ENCODE results near the gene CHRNB2. TPM values are rescaled to one million over a fixed set of nuclear protein-coding genes. Genes with fewer than 3 reads are reported as not detected.

The CHRNB2 gene
- polyA plus RNA-seq, 3 donors, result 0.47 to 0.75 (median 0.47) TPM

DNA sequence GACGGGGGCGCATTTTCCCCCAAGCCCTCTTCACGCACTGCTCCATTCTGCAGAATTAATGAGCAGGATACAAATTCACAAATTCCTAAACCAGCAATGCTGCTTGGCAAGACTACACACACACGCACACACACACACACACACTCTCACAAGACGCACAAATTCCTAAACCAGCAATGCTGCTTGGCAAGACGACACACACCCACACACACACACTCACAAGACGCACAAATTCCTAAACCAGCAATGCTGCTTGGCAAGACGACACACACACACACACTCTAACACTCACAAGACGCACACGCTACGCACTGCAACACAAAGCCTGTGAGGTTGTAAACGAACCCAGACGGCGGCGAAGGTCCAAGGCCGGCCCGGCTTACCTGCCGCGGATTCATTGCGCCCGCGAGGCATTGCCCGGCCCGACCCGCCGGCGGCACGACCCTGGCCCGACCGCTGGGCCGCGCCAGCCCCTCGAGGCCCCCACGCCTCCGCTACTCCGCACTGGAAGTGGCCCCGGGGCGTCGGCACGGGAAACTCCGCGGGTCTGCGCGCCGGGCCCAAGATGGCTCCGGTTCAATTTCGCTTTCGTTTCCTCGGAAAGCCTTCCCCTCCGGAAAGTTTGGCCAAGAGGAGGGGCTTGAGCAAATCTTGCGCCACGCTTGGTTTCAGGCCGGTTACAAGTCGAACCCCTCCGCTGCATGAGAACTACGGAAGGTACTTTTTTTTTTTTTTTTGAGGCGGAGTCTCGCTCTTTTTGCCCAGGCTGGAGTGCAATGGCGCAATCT, 40.2 kb downstream of the CHRNB2 start, which contains the start of gene ADAR:
ADAR (minus strand) TSS at position 578 of the 788 bp plus-strand sequence; CDS start at position 398, 180 bp downstream.
- DNase-seq (ENCODE audit: low read depth in 3 of 3, low spot score in 2 of 3), result peak; percentile 83 to 92 (median 92)

DNA sequence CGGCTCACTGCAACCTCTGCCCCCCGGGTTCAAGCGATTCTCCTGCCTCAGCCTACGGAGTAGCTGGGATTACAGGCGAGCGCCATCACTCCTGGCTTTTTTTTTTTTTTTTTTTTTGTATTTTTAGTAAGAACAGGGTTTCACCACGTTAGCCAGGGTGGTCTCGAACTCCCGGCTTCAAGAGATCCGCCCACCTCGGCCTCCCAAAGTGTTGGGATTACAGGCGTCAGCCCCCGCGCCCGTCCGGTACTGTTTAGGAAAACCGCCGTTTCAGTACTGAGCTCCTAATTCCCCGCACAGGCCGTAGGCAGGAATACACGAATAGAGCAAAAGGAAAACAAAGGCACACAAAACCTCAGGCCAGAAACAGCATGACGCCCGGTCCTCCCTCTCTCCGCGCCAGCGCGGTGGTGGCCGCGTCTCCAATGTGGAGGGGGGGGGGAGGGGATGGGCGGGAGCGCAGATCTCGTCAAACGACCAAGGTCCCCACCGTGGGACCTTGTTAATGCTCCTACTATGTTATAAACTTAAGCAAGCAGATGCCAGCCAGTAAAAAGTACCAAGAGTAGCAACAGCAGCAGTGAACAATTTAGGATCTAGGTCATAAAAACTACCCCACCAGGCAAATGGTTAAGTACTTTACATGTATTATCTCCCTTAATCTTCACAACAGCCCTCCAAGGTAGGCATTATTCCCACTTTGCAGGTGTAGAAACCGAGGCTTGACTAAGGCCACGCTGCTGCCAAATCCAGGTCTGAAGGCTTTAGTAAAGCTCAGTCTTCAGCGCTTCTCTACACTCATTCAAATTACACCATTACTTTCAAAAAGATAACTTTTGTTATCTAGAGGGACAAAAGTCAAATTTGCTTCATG, 41.1 kb downstream of the CHRNB2 start:
- DNase-seq (ENCODE audit: low read depth in 3 of 3, low spot score in 2 of 3), result peak in 1 of 3 donors; percentile 41

DNA sequence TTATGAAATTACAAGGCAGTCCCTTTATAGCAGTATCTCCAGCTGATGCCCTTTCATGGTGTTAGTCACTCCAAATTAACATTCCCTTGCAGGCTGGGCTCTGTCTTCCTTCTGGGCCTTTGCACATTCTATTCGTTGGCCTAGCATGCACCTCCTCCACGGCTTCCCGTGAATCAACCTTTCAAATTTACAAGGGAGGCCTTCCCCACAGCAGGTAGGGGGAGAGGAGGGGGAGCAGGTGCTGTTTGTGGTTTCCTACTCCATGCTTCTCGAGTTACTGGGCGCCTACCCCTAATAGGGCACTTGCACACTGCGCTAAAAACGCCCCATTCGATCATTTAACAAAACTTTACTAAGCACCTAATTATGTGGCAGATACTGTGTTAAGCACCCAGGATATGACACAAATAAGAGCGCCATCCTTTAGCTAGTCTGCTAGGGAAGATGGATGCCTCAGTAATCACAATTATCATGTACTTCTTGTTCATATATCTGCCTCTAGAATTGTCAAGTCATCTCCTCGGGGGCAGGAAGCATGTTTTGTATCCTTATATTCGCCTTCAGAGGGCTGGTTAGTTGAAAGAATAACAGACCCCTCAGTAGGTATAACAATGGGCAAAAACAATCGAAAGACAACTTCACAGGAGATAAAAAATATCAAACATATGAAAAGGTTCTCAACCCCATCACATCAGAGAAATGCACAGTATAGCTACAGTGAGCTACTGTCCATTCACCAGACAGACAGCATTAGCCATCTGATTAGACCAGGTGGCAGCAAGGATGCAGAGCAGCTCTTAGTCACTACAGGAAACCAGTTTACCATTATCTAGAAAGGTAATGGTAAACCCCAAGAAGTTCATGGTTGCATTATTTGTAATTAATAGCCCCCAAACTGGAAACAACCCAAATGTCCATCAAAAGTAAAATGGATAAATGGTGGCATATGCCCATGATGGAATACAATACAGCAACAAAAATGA, 42.1 kb downstream of the CHRNB2 start:
- no peak for DNase-seq (ENCODE audit: low read depth in 3 of 3, low spot score in 2 of 3)

DNA sequence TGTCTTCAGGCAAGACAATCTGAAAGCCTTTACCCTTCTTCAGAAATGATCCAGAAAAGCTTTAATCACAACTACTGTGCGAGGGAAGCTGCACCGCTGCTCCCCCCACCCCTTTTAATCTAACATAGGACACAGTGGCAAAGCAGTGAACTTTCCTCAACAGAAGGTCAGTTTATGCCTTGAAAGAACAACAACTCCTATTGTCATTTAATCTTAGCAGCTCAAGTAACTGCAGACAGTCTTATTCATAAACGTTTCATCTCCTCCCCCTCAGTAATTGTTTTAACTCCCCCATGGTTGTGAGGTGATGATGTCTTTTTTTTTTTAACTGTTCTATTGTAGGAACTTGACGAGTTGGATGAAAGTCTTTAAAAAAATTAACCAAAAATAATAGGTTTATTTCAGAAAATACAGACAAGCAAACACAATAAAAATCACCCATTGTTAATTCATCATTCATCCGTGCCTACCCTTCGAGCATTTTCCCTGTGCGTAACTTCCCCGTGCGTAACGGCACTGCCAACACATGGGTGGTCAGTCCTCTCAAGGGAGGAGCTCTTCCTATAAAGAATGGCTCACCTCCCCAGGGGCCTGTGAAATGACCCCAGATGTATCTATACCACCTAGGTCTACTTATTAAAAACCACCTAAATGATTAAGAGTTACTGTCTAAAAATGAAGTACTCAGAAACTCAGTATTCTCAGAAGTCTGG, 43.7 kb downstream of the CHRNB2 start:
- DNase-seq (ENCODE audit: low read depth in 3 of 3, low spot score in 2 of 3), result no peak

DNA sequence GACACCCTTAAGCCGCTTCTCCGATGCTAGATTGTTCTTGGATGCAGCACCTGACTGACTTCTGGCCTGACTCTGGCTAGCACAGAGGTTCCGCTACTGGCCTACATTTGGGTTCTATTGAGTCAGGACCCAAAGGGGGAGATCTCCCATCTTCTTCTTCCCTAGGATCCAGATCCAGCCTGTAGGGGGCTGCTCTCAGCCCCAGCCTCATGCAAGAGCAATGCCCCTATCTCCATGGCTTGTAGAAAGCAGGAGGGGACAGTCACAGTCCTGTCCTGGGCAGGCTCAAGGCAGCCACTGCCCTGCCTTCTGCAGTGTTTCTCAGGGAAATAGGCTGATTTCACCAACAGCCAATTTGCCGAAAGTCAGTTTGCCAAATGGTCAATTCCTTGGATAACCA, 46.7 kb downstream of the CHRNB2 start:
- DNase-seq (ENCODE audit: low read depth in 3 of 3, low spot score in 2 of 3), result no peak

DNA sequence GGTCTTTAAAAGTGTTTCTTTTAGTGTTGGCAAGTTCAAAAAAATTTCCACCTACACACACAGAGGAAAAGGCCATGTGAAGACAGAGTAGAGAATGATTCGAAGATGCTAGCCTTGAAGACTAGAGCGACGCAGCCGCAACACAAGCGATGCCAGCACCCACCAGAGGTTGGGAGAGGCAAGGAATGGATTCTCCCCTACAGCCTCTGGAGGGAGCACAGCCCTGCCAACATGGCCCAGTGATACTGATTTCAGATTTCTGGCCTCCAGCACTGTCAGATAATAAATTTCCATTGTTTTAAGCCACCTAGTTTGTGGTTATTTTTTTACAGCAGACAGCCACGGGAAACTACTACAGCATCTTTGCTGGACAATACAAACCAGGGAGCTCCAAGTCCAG, 47.3 kb downstream of the CHRNB2 start:
- DNase-seq (ENCODE audit: low read depth in 3 of 3, low spot score in 2 of 3), result no peak

DNA sequence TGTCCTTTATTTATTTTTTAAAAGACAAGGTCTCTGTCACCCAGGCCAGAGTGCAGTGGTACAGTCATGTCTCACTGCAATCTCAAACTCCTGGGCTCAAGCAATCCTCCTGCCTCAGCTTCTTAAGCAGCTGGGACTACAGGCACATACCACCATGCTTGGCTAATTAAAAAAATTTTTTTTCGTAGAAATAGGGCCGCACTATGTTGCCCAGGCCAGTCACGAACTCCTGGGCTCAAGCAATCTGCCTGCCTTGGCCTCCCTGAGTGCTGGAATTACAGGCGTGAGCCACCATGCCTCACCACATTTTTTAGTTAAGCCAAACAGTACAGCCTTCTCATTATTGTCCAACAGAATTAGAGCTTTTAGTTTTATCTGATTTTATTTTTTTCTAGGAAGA, 47.8 kb downstream of the CHRNB2 start:
- no peak for DNase-seq (ENCODE audit: low read depth in 3 of 3, low spot score in 2 of 3)

DNA sequence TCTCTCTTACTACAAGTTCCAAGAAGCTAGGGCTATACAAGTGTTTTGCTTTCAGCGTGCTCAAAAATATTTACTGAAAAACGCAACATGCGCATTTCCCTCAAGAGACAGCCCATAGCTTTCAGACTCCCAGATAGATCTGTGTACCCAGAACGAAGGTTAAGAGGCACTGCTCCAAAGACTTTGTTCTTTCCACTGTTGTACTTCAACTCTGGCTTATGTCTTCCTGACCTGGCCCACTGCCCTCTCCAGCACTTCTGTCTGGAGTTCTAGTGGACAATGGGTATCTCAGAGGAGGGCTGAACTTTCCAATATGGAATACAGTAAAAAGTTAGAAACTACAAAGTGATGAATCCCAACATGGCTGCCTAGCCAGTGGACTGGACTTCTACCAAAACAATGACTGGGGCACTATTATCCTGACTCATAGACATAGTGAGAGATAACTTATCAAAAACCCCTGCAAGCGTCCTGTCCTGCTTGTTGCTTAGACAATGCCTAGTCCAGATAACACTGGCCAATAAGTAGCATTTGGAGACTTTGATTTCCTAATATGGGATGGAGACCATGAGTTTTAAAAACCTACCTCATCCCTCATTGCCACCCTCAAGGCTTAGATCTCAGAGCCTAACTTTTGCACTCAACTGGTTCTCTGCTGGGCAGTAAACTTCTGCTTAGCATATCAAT, 49.2 kb downstream of the CHRNB2 start:
- DNase-seq (ENCODE audit: low read depth in 3 of 3, low spot score in 2 of 3), result no peak

DNA sequence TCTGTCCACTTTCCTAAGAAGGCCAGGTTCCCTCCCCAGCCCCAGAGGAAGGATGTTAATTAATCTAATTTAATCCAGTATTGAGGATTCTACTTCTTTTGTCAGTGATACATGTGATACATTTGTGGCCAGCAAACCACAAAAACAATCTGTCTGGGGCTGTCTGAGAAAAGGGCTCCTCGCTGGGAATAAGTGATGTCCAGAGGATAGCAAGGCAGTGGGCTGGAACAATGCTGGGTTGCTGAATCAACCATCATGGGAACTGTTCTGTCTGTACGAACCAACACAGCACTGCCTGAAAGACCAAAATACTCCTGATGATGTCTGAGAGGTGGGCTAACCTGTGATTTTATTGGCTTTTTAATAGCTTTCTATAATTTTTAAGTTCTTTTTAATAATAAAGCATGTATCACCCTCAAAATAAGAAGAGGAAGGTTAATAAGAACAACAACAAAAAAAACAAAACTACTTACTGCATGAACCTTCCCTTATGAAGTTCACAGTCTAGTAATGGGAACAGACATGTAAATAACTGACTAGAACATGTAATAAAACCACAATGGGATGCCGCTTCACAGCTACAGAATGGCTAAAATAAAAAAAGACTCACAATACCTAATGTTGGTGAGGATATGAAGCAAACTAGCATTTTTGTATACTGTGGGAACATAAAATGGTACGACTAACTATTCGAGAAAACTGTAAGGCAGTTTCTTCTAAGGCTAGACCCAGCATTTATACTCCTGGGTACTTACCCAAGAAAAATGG, 51.8 kb downstream of the CHRNB2 start:
- DNase-seq (ENCODE audit: low read depth in 3 of 3, low spot score in 2 of 3), result no peak

DNA sequence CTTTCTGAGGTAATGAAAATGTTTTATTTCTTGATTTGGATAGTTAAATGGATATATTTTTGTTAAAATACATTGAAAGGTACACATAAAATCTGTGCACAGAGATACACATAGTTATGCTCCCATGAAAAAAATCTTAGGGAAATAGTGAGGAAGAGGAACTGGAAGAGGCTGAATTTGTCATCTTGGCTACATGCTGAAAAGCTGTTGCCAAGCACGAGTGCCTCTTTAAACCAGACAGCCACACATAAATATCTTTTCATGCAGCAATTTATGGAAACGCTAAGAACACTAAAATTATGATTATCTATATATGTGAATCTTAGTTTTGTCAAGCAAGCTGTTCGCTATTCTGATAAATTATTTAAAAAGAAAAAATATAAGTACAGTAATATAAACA, 53.2 kb downstream of the CHRNB2 start:
- DNase-seq (ENCODE audit: low read depth in 3 of 3, low spot score in 2 of 3), result no peak

DNA sequence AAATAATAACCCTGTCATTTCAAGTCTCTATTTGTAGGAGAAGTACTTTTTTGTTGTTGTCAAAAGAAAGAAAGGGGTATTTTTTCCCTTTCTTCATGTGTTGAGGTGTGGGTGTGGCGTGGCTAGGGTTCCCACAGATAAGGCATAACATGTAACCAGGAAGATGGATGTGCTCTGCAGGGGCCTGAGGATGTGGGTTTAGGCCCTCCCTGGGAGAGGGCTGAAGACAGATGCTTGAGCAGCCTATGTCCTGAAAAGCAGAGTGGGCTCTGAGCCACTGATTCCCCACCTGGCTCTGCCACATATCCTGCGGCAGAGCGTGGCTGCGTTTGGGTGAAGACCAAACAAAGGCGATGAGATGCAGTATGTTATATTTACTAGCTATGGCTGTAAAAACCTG, 54.3 kb downstream of the CHRNB2 start:
- DNase-seq (ENCODE audit: low read depth in 3 of 3, low spot score in 2 of 3), result no peak

DNA sequence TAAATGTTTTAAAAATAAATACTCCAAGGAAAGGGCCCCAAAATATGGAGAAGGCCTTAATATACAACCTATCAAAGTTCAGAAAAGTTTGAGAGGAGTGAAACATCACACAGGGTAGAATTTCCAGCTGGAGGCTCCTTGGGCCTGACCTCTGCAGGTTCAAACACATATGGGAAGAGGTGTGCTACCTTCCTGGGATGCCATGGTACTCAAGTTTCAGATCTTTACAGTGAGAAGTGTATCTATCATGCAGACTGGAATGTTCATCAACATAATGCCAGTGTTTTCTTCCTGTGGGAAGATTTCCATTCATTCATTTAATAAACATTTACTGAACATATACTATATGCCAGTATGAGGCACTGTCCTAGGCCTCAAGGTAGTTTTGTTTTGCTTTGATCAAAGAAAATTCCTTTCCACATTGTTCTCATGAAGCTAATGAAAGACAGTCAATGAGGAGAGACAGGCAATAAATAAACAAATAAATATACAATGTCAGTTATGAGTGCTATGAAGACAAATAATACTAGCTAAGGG, 55.0 kb downstream of the CHRNB2 start:
- no peak for DNase-seq (ENCODE audit: low read depth in 3 of 3, low spot score in 2 of 3)

DNA sequence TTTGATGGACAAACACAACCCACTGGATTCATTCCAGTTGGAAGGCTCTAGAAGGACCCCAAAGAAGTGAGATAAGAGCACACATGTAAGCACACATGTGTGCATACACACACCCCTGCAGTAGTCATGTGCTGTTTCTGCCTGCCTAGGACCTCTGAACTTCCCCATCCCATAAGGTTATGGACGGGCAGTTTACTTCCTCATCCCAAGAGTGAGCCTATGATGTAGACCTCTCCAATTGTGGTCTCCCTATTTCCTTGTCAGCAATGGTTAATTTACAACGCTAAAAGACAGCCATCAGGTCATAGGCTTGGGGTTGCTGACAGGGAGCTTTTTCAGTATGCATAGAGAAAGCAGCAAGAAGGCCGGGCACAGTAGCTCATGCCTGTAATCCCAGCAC, 55.8 kb downstream of the CHRNB2 start:
- no peak for DNase-seq (ENCODE audit: low read depth in 3 of 3, low spot score in 2 of 3)

DNA sequence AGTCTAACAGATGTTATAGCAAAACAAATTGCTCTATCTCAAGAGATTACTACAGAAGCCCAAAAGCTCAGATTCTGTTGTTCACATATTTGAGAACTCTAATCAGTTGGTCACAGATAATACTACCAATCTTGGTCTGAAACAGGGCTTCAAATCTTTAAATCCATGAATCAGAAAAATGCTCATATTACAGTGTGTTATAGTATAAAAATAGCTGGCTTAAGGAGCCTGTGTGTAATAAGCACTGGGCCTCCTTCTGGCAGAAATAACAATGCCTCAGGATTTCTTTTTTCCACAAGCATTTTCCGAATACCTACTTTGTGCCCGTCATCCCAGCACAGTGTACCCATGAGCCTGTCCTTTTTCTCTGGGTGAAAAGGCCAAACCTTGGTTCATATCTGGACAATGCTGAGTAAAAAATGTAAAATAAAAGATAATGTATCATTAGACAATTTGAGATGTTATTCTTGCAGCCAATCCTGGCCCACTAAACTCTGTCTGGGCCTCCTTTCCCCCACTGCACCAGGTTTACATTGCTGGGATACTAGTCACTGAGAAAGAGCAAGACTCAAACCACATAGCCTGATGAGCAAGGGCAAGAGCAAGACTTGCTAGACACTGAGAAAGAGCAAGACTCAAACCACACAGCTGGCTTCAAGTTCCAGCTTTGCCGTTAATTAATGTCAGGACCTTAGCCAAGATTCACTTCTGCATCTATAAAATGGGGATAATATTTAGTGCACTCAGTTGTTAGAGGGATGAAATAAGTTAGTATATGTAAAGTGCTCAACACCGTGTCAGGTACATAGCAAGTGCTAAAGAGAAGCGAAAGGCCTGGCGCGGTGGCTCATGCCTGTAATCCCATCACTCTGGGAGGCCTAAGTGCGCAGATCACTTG, 57.4 kb downstream of the CHRNB2 start:
- no peak for DNase-seq (ENCODE audit: low read depth in 3 of 3, low spot score in 2 of 3)

DNA sequence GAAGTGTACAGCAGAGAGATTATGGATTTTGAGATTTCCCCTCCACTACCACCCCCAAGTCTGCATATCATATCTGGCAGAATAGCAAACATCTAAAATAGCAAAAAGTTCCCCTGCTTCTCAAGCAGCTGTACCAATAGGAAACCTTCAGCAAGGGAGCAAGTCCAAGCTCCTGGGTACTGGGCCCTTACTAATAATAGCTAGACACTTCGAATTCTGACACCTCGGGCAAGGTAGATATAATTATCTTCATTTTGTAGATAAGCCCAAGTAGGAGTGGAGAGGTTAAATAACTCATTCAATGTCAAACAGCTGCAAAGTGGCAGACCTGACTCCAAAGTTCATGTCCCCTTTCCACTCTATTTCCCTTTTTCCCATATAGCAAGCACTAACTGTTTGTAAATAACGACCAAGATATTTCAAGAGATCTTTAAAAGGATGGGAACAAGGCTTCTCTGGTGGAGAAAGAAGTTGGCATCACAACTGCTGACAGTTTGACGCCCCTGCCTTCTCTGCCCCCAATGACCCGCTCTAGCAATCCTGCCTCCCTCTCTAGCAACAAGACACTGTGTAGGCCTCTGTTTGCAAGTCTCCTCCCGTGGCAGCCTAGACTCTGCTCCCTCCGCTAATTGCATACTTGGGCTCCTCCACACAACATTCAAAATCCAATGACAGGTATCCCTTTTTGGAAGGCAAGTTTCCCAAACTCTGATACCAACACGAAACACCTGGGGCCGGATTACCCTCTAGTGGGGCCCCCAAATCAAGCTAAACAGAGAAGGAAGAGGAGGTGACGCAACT, 59.1 kb downstream of the CHRNB2 start:
- no peak for DNase-seq (ENCODE audit: low read depth in 3 of 3, low spot score in 2 of 3)

All from right renal cortex interstitium (tissue), 3 donors.